ENCODE results near the gene TNFSF11.

TNFSF11 gene

DNA sequence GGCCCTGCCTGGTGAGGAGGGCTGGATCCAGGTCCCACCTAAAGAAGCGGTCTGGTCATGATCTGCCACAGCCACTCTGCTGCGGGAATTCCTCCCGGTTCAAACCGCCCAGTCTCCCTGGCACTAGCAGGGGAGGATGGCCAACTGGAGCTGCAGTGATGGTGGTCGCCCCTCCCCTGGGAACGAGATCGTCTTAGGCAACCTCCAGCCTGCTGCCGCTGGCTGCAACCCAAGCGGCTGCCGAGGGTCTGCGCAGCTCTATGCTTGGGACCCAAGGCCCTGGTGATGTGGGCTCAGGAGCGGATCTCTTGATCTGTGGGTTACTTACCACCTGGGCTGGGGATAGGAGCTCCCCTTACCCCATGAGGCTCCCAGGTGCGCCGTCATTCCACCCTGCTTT, 69.1 kb downstream of the TNFSF11 start:
- H3K36me3 ChIP-seq (ENCODE audit: control insufficient read depth, low read length), result no peaks in the 10 kb centered on the region
- H3K9me2 ChIP-seq (replicated peaks; ENCODE audit: control insufficient read depth, low read length), result no peaks in the 10 kb centered on the region
- no peaks in the 10 kb centered on the region for H3K9me3 ChIP-seq (ENCODE audit: control insufficient read depth, insufficient read depth, low read length)
- no peak overlapping the region for H3K27ac ChIP-seq (ENCODE audit: low read depth, low read length)
- TF ChIP-seq CTCF (IDR thresholded peaks at IDR 0.05; ENCODE audit: low read depth, low read length, poor library complexity, severe bottlenecking) (no peak), EZH2phosphoT487 (IDR thresholded peaks at IDR 0.05; ENCODE audit: borderline replicate concordance, low read length) (no peak)
- H3K79me2 ChIP-seq (ENCODE audit: control insufficient read depth, low read length), result no peaks in the 10 kb centered on the region
- no peaks in the 10 kb centered on the region for H3F3A ChIP-seq (ENCODE audit: control insufficient read depth, insufficient read depth)
- H3K4me2 ChIP-seq (ENCODE audit: low read length), result no peak overlapping the region
- H3K4me1 ChIP-seq (ENCODE audit: control insufficient read depth, low read length), result no peaks in the 10 kb centered on the region
- no peaks in the 10 kb centered on the region for H3K27me3 ChIP-seq (ENCODE audit: control insufficient read depth, low read length)
- H4K20me1 ChIP-seq (ENCODE audit: control insufficient read depth, insufficient read depth, low read depth, low read length), result no peaks in the 10 kb centered on the region
- H3K4me3 ChIP-seq (ENCODE audit: low read length), result no peak overlapping the region

DNA sequence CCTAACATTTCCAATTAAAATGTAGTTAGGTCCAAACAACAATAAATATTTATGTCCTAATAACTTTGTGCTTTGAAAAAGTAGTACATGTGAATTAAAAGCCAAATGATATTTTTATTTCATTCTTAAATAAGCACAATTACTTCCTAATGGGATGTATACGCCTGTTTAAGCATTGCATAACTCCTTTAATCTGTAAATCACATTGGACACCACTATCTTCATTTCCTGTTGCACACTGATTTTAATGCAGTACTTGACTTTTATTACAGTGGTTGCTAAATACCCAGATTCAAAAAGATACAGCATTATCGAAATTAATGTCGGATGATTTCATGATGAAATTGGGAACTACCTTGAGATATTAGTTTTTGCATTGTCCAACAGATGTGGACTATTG, 70.9 kb downstream of the TNFSF11 start:
- Histone ChIP-seq H3K4me1 (ENCODE audit: control insufficient read depth, low read length) (no peaks in the 10 kb centered on the region), H3K79me2 (ENCODE audit: control insufficient read depth, low read length) (no peaks in the 10 kb centered on the region), H3K9me2 (replicated peaks; ENCODE audit: control insufficient read depth, low read length) (no peaks in the 10 kb centered on the region), H3K4me3 (ENCODE audit: low read length) (no peak overlapping the region), H3K27me3 (ENCODE audit: control insufficient read depth, low read length) (no peaks in the 10 kb centered on the region), H3F3A (ENCODE audit: control insufficient read depth, insufficient read depth) (no peaks in the 10 kb centered on the region), H3K27ac (ENCODE audit: low read depth, low read length) (no peak overlapping the region), H3K36me3 (ENCODE audit: control insufficient read depth, low read length) (no peaks in the 10 kb centered on the region), H3K4me2 (ENCODE audit: low read length) (no peak overlapping the region), H3K9me3 (ENCODE audit: control insufficient read depth, insufficient read depth, low read length) (no peaks in the 10 kb centered on the region), H4K20me1 (ENCODE audit: control insufficient read depth, insufficient read depth, low read depth, low read length) (no peaks in the 10 kb centered on the region)
- TF ChIP-seq EZH2phosphoT487 (IDR thresholded peaks at IDR 0.05; ENCODE audit: borderline replicate concordance, low read length) (no peak), CTCF (IDR thresholded peaks at IDR 0.05; ENCODE audit: low read depth, low read length, poor library complexity, severe bottlenecking) (no peak)

DNA sequence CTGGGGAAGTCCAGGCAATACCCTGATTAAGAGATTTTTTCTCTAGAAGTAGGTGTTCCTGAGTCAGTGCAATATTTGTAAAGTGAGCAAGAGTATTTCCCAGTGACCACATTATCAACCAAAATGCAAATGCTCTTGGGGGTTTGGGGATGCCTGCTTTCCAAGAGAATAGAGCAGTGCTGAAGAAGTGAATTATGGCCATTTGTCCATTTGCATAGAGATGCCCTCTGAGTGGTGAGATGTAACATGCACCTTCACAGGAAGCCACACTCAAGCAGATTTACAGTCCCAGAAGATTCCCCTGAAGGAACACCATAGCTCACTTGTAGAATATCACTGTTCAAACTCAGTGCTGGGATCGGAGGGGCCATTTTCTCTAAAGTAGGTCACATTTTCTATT, 71.8 kb downstream of the TNFSF11 start:
- no peak overlapping the region for H3K4me2 ChIP-seq (ENCODE audit: low read length)
- H3K36me3 ChIP-seq (ENCODE audit: control insufficient read depth, low read length), result no peaks in the 10 kb centered on the region
- TF ChIP-seq EZH2phosphoT487 (IDR thresholded peaks at IDR 0.05; ENCODE audit: borderline replicate concordance, low read length), result no peak
- no peak overlapping the region for H3K27ac ChIP-seq (ENCODE audit: low read depth, low read length)
- no peaks in the 10 kb centered on the region for H3K9me2 ChIP-seq (replicated peaks; ENCODE audit: control insufficient read depth, low read length)
- H3K79me2 ChIP-seq (ENCODE audit: control insufficient read depth, low read length), result no peaks in the 10 kb centered on the region
- no peaks in the 10 kb centered on the region for H4K20me1 ChIP-seq (ENCODE audit: control insufficient read depth, insufficient read depth, low read depth, low read length)
- H3K9me3 ChIP-seq (ENCODE audit: control insufficient read depth, insufficient read depth, low read length), result no peaks in the 10 kb centered on the region
- no peaks in the 10 kb centered on the region for H3F3A ChIP-seq (ENCODE audit: control insufficient read depth, insufficient read depth)
- H3K4me3 ChIP-seq (ENCODE audit: low read length), result no peak overlapping the region
- no peaks in the 10 kb centered on the region for H3K27me3 ChIP-seq (ENCODE audit: control insufficient read depth, low read length)
- no peaks in the 10 kb centered on the region for H3K4me1 ChIP-seq (ENCODE audit: control insufficient read depth, low read length)

DNA sequence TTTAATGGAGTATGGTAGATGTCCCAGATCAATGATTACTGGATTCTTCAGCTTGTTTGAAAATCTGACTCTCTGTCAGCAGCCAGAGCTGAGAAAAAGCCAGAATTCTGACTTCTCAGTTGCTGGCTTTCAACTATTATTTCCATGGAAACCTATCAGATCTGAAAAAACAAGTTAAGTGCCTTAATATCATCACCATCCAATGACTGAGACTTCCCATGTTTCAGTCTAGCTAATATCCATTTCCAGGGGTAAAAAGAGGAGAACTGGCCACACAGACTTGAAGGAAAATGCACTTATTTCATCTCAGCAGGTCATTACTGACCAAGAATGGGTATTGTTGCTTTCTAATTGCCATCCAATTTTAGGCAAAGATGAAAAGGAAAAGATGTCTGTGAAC, 75.2 kb downstream of the TNFSF11 start:
- Histone ChIP-seq H3K27me3 (ENCODE audit: control insufficient read depth, low read length) (no peaks in the 10 kb centered on the region), H3K4me1 (ENCODE audit: control insufficient read depth, low read length) (no peaks in the 10 kb centered on the region), H3F3A (ENCODE audit: control insufficient read depth, insufficient read depth) (no peaks in the 10 kb centered on the region), H3K9me3 (ENCODE audit: control insufficient read depth, insufficient read depth, low read length) (no peaks in the 10 kb centered on the region), H3K36me3 (ENCODE audit: control insufficient read depth, low read length) (no peaks in the 10 kb centered on the region), H3K9me2 (replicated peaks; ENCODE audit: control insufficient read depth, low read length) (no peaks in the 10 kb centered on the region), H3K4me2 (ENCODE audit: low read length) (no peak overlapping the region), H3K27ac (ENCODE audit: low read depth, low read length) (no peak overlapping the region), H4K20me1 (ENCODE audit: control insufficient read depth, insufficient read depth, low read depth, low read length) (no peaks in the 10 kb centered on the region), H3K79me2 (ENCODE audit: control insufficient read depth, low read length) (no peaks in the 10 kb centered on the region), H3K4me3 (ENCODE audit: low read length) (no peak overlapping the region)
- TF ChIP-seq EZH2phosphoT487 (IDR thresholded peaks at IDR 0.05; ENCODE audit: borderline replicate concordance, low read length), result no peak
- TF ChIP-seq CTCF (IDR thresholded peaks at IDR 0.05; ENCODE audit: low read depth, low read length, poor library complexity, severe bottlenecking), result no peak

All from DOHH2 (cell line).